ENCODE measurements around the gene CADPS.

CADPS gene

DNA sequence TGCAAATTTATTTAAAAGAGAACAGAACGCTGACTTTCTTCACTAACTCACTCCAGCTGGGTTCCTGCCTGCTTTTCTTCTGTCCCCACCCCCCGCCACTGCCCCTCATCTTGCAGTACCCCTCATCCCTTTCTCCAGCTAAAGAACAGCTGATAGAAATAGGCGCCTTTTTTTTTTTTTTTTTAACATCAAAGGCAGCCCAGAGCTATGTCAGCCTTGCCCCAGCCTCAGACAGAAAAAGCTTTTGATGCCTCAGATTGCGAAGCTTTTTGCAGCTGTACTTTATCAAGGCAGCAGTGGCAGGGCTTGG lies 1.8 kb downstream of the CADPS start:
- no peak for DNase-seq

GRCh38 chr3:62872318-62872717 lies 2.9 kb downstream of the CADPS start:
- DNase-seq, result no peak

GRCh38 chr3:62870321-62870720 lies 4.9 kb downstream of the CADPS start:
- DNase-seq, result no peak

- DNase-seq, result no peak
Observed at GRCh38 chr3:62863648-62864047, 11.6 kb downstream of the CADPS start.

DNA sequence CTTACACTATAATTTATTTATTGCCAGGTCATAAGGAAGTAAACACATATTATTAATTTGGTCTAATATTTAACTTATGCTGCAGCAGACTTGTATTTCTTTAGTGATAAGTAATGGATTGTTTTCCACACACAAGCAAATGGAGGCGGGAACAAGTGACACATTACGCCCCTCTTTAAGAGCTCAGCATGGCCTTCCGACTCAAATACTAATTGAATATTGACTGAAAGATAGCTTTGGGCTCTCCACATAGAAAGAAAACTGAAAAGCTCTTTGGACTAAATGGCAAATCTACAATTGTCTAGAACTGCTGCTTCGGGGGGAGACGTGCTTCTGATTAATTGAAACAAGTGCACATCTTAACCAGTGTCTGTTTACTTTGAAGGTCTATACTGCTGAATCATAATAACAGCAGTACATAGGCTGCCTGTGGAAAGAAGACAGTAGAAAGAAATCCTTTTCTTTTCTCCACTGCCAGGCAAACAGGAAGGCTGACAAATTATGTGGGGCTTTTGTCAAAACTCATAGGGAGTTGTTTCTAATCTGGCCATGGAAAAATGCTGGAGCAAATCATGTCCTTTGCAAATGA lies 15.9 kb downstream of the CADPS start:
- DNase-seq, result no peak

GRCh38 chr3:62845996-62846395 lies 29.2 kb downstream of the CADPS start:
- no peak for DNase-seq

GRCh38 chr3:62843508-62843907 lies 31.7 kb downstream of the CADPS start:
- no peak for DNase-seq

- DNase-seq, result no peak
Observed at GRCh38 chr3:62839748-62840147, 35.5 kb downstream of the CADPS start.

DNA sequence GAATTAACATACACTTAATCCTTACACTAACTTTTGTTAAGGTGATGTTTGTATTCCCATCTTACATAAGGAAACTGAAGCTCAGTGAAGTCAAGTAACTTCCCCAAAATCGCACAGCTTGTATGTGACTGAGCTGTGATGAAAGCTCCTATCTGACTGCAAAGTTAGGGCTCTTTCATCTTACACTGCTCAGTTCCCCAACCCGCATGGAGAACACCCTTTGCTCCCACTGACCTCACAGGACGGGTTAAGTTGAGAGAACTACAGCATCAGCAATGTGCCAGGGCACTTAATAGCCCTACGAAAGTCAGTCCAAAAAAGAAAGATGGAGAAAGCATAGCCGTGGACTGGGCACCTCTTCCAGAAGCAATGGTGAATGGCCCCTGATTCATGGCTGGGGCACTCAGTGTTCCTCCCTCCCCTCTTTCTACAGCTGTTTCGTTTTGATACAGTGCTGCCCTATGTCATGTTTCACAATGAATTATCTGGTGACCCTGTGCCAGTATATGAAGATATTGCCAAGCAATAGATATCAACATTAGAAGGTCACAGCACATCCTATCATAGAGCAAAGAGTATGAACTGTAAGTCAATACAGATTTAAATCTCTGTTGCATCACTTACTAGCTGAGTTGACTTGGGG lies 38.0 kb downstream of the CADPS start:
- DNase-seq, result no peak

GRCh38 chr3:62835554-62836236 lies 39.5 kb downstream of the CADPS start:
- DNase-seq, result no peak

- DNase-seq, result no peak
Observed at GRCh38 chr3:62833538-62833937, 41.7 kb downstream of the CADPS start.

DNA sequence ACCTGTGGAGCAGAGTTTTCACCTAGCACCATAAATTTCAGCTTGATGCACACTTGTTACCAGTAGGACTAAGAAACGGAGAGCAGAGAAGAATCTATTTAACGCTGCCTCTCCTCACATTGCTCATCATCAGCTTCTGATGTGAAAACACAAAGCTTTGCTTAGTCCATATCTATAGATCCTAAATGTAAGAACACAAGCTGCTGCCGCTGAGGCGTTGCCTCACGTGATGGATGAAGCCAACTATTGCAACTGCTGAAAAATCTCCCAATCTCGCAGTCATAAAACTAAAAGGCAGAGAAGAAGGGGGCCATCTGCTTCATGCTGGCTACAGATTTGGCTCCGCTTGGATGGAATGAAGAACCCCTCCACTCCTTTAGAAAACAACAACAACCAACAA lies 42.7 kb downstream of the CADPS start:
- DNase-seq, result no peak

GRCh38 chr3:62830727-62831322 lies 44.4 kb downstream of the CADPS start:
- DNase-seq, result no peak

DNA sequence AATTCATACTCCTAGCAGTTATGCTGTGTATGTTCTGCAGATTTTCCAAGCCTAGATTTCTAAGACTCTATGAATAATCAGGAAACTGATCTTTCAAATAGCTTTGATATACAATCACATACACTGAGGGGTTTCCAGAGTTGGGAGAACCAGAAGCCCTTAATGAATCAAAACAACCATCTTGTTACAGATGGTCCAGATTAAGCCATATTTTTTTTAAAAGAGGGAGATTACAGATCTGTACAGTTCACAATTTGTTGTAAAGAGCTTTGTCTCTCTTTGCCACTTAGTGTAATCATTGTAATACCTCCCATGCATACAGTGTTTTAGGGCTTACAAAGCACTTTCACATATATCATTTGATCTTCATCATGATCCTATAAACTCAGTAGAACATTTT lies 47.7 kb downstream of the CADPS start:
- no peak for DNase-seq

GRCh38 chr3:62824965-62825592 lies 50.1 kb downstream of the CADPS start:
- no peak for DNase-seq

DNA sequence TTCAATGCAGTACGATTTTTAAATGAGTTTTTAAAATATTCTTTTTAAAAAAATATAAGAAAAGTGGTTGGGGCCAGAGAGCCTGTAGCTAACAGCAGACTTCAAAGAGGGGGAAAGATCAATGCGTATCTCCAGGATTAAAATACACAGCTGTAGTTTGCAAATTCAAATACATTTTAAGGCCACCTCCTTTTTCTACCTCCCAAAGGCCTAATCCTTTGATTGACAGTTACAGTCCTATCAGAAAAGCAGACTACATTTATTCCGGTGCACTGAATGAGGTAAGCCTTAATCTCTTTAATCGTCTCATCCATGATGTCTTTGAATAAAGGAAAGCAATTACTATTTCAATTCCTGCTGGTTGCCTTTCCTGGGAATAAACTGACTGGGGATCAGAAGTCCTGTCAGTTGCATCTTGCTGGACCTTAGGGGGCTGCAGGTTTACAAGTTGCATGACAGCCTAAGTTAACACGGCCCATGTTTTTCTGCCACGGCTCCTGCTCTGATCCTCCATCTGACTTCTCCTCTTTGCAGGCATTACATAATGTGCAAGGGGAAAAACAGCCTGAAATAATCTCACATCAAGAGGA lies 51.7 kb downstream of the CADPS start:
- no peak for DNase-seq

DNA sequence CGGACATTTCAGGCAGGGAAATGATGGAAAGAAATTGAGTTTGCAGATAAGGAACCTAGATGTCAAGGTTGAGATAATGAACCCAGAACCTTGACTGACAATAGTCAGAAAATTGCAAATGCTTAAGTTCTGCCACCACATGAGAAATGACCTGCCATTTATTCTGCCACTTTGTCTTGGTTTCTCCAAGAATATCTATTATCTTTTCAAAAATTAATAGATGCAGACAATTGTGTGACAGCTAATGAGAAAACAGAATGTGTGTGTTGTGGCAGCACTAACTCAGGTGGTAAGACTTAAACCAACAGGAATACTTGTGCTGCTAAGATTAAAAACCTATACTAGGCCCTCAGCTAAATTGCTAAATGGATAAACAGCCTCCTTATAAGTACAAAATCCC lies 52.3 kb downstream of the CADPS start:
- DNase-seq, result no peak

DNA sequence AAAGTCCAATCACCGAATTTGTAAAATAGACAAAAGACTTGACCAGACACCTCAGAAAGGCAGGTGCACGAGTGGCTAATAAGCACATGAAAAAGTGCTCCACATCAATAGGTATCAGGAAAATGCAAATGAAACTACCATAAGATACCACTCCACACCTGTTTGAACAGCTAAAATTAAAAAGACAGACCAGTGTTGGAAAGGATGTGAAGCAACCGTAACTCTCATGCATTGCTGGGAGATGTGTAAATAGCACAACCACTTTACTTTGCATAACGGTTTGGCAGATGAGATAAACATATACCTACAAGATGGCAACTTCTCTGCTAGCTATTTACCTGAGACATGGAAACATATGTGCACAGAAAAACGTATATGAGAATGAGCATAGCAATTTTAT lies 56.9 kb downstream of the CADPS start:
- no peak for DNase-seq

GRCh38 chr3:62817678-62818077 lies 57.5 kb downstream of the CADPS start:
- no peak for DNase-seq

GRCh38 chr3:62815981-62816380 lies 59.2 kb downstream of the CADPS start:
- no peak for DNase-seq

- no peak for DNase-seq
Observed at GRCh38 chr3:62812631-62813030, 62.6 kb downstream of the CADPS start.

DNA sequence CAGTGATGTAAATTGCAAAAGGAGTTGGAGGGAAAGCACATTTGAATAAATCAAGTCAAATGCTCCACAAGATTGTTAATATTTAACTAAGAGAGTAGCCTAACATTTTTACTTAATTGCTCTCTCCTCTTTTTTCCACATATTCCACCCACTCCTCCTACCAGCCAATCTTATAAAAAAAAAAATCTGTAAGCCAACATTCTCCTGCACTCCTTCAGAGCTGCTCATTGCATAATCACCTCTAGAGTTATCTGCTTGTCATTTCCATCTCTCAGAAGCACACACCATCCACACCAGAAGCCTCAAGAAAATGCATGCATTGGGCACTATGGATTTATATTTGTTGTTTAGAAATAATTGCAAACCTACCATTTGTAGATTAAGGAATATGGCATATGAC lies 64.1 kb downstream of the CADPS start:
- DNase-seq, result no peak

- DNase-seq, result no peak
Observed at GRCh38 chr3:62809369-62809768, 65.8 kb downstream of the CADPS start.

All from activated CD4-positive, alpha-beta T cell treated with anti-CD3 and anti-CD28 coated beads, Interleukin-2, amount 50 U/mL, for 16 hours (primary cell).